Nephron (organoid): Measurements from ENCODE around the gene IL24.

Source experiments
- H3K27ac Mint-ChIP-seq, 3 experiments: 2 replicates each; pipeline ENCODE4 v1.8.0; 2020; ENCODE audit warnings: mixed read lengths in 3 of 3, mild to moderate bottlenecking in 2 of 3, moderate library complexity in 1 of 3
- H3K27me3 Mint-ChIP-seq: 2 replicates; pipeline ENCODE4 v1.8.0; 2021; ENCODE audit warnings: low read depth, mild to moderate bottlenecking, moderate library complexity, mixed read lengths
- H3K36me3 Mint-ChIP-seq: 2 replicates; pipeline ENCODE4 v1.8.0; 2020; ENCODE audit warnings: low read depth, mixed read lengths
- H3K4me1 Mint-ChIP-seq: 2 replicates; pipeline ENCODE4 v1.8.0; 2020; ENCODE audit warnings: mixed read lengths
- H3K4me3 Mint-ChIP-seq, 3 experiments: 2 replicates each; pipeline ENCODE4 v1.8.0; 2020; ENCODE audit warnings: mild to moderate bottlenecking in 3 of 3, mixed read lengths in 3 of 3, moderate library complexity in 2 of 3
- H3K9me3 Mint-ChIP-seq: 2 replicates; pipeline ENCODE4 v1.8.0; 2020; ENCODE audit warnings: mixed read lengths
- TF ChIP-seq, protein P1 (sequence below), 3 experiments: fragments of 200-600 bp; sonication (generic); IDR thresholded peaks; one replicate each; pipeline ENCODE4 v1.5.0; 2021; ENCODE audit warnings: antibody characterized with exemption in 3 of 3; ENCODE audit not compliant: unreplicated experiment in 3 of 3

Gene IL24

DNA sequence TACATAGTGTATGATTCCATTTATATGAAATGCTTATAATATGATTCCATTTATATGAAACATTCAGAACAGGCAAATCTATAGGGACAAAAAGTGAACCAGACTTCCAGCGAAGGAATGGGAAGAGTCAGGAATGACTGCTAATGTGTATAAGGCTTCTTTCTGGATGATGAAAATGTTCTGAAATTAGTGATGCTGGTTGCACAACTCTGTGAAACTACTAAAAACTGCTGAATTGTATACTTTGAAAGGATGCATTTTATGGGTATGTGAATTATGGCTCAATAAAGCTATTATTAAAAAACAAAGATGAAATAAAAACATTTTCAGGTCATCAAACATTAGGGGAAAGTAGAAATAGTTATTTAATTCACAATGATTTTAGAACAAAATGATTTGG, 14.1 kb upstream of the IL24 start:
- no peaks in the 10 kb centered on the region for H3K4me1 Mint-ChIP-seq
- H3K27ac Mint-ChIP-seq = no peak overlapping the region
- peaks cover 16% of the 10 kb centered on the region for H3K9me3 Mint-ChIP-seq
- H3K36me3 Mint-ChIP-seq = no peaks in the 10 kb centered on the region
- peaks cover 5% of the 10 kb centered on the region for H3K27me3 Mint-ChIP-seq
- TF ChIP-seq, protein P1, sequence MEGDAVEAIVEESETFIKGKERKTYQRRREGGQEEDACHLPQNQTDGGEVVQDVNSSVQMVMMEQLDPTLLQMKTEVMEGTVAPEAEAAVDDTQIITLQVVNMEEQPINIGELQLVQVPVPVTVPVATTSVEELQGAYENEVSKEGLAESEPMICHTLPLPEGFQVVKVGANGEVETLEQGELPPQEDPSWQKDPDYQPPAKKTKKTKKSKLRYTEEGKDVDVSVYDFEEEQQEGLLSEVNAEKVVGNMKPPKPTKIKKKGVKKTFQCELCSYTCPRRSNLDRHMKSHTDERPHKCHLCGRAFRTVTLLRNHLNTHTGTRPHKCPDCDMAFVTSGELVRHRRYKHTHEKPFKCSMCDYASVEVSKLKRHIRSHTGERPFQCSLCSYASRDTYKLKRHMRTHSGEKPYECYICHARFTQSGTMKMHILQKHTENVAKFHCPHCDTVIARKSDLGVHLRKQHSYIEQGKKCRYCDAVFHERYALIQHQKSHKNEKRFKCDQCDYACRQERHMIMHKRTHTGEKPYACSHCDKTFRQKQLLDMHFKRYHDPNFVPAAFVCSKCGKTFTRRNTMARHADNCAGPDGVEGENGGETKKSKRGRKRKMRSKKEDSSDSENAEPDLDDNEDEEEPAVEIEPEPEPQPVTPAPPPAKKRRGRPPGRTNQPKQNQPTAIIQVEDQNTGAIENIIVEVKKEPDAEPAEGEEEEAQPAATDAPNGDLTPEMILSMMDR (IDR thresholded peaks at IDR 0.05; ENCODE audit: unreplicated experiment in 3 of 3) = no peak
- H3K4me3 Mint-ChIP-seq = no peak overlapping the region

DNA sequence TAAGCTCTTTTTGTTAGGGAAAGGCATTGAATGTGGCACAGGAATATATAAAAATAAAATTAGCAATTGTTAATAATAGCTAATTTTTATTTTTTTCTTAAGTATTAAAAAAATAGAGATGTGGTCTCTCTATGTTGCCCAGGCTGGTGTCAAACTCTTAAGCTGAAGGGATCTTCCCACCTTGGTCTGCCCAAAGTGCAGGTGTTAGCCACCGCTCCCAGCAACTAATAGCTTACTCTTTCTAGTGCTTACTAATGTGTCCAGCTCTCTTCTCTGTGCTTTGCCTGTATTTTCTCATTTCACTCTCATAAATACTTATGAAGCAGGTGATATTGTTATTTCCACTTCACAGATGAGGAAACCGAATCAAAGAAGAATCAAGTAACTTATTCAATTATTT, 13.4 kb upstream of the IL24 start:
- Mint-ChIP-seq H3K27ac (no peak overlapping the region), H3K27me3 (peaks cover 9% of the 10 kb centered on the region), H3K36me3 (no peaks in the 10 kb centered on the region), H3K9me3 (peaks cover 12% of the 10 kb centered on the region), H3K4me1 (no peaks in the 10 kb centered on the region), H3K4me3 (no peak overlapping the region)
- TF ChIP-seq, protein P1 (IDR thresholded peaks at IDR 0.05; ENCODE audit: unreplicated experiment in 3 of 3) = no peak

DNA sequence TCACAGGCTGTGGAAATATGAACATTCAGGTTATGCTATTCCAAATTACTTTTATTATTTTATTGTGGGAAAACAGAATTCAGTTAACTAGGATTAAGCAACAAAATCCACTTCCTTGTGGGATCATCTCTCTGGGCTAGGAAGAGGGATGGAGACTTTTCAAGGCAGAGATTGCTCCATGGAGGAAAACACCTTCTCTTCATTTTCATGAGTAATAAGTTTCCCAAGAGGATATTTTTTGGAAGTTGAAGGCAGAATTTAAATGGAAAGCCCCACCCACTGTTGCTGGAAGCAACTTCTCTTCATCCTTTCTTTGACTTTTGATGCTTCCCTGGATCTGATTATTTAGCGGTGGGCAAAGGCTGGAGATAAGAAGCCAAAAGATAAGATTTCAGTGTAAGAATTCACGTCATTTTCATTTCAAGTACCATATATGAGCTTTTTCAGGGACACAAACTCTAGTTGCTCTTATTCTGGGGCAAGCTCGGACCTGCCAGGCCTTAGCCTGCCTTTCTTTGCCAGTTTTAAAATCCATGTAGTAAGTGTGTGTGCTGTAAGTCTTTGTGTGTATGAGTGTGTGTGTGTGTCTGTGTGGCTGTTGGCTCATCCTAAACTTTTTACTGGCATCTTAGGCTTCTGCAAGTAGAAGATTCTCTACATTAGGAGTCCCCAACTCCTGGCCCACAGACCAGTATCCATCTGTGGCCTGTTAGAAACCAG, 11.7 kb upstream of the IL24 start:
- Mint-ChIP-seq H3K27ac (no peak overlapping the region), H3K27me3 (peaks cover 9% of the 10 kb centered on the region), H3K36me3 (no peaks in the 10 kb centered on the region), H3K9me3 (peaks cover 5% of the 10 kb centered on the region), H3K4me3 (no peak overlapping the region), H3K4me1 (no peaks in the 10 kb centered on the region)
- TF ChIP-seq, protein P1 (IDR thresholded peaks at IDR 0.05; ENCODE audit: unreplicated experiment in 3 of 3) = no peak

DNA sequence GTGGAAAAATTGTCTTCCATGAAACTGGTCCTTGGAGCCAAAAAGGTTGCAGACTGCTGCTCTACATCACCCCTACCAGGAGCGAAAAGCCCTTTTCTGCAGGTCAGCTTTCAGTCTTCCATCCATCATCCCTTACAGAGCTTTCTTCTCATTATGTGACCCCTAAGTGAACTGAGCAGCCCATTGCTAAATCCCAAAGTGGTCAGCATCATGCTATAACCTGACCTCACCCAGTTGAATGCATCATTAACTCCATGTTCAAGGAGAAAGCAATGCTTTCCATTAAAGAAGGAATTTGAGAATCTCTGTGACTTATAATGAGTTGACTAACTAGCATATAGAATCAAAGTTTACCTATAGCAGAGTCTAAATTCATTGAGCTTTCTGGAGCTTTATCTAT, 10.4 kb upstream of the IL24 start:
- no peaks in the 10 kb centered on the region for H3K36me3 Mint-ChIP-seq
- H3K4me3 Mint-ChIP-seq = no peak overlapping the region
- H3K27me3 Mint-ChIP-seq = peaks cover 9% of the 10 kb centered on the region
- H3K4me1 Mint-ChIP-seq = no peaks in the 10 kb centered on the region
- TF ChIP-seq, protein P1 (IDR thresholded peaks at IDR 0.05; ENCODE audit: unreplicated experiment in 3 of 3) = no peak
- H3K27ac Mint-ChIP-seq = no peak overlapping the region
- peaks cover 5% of the 10 kb centered on the region for H3K9me3 Mint-ChIP-seq

DNA sequence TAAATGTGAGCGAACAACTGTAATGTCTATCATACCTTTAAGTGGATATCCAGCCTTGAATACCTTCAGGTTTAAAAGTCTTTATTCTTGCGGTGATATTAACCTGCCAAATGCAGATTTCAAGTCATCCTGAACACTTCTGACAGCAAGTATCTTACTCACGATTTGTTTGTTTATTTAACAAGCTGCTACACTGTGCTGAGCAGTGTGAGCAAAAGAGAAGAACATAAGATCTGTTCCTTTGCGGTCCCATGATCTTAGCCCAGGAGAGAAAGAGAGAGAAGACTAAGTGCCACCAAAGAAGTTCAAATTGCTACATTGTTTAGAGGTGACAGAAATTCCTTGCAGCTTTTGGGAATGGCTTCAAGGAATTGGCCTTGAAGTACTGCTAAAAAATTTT, 9.5 kb upstream of the IL24 start:
- H3K4me3 Mint-ChIP-seq = no peak overlapping the region
- H3K27ac Mint-ChIP-seq = no peak overlapping the region
- H3K36me3 Mint-ChIP-seq = no peaks in the 10 kb centered on the region
- peaks cover 9% of the 10 kb centered on the region for H3K27me3 Mint-ChIP-seq
- TF ChIP-seq, protein P1 (IDR thresholded peaks at IDR 0.05; ENCODE audit: unreplicated experiment in 3 of 3) = no peak
- H3K4me1 Mint-ChIP-seq = peaks cover under 1% of the 10 kb centered on the region
- peaks cover under 1% of the 10 kb centered on the region for H3K9me3 Mint-ChIP-seq
